Measurements from ENCODE around the gene ZNF362. TPM values are rescaled to one million over a fixed set of nuclear protein-coding genes. Genes with fewer than 3 reads are reported as not detected.

Gene ZNF362
- total and polyA plus RNA-seq, 4 donors = 2.3 to 6.3 (median 5.4) TPM

- Histone ChIP-seq H3K4me1 (ENCODE audit: control insufficient read depth in 4 of 4, insufficient read depth in 4 of 4, low read length in 3 of 4) (peaks cover 0 to 6% (median 3%) of the 10 kb centered on the region in 4 donors), H3K9me3 (ENCODE audit: control insufficient read depth in 4 of 4, low read length in 3 of 4) (no peaks in the 10 kb centered on the region), H3K27ac (ENCODE audit: low read depth in 1 of 2, low read length in 2 of 2) (no peak overlapping the region), H3K9ac (ENCODE audit: low read depth in 1 of 2, low read length in 2 of 2) (no peak overlapping the region), H3K27me3 (ENCODE audit: control insufficient read depth in 4 of 4, insufficient read depth in 4 of 4, low read length in 3 of 4) (no peaks in the 10 kb centered on the region), H3K4me3 (ENCODE audit: low read depth in 1 of 3, low read length in 3 of 3) (no peak overlapping the region), H3K36me3 (ENCODE audit: control insufficient read depth in 4 of 4, insufficient read depth in 3 of 4, low read depth in 1 of 4, low read length in 3 of 4) (no peaks in the 10 kb centered on the region)
- 90% methylated on average over 8 of the region's 8 CpGs for WGBS
- no peak for DNase-seq (ENCODE audit: low spot score)
- TF ChIP-seq MAX (IDR thresholded peaks at IDR 0.05) = no peak
- TF ChIP-seq JUND (IDR thresholded peaks at IDR 0.05) = no peak
- TF ChIP-seq GABPA (IDR thresholded peaks at IDR 0.05 in 1 of 2, conservative IDR thresholded peaks at IDR 0.05 in 1 of 2) = no peak
- TF ChIP-seq SP1 (IDR thresholded peaks at IDR 0.05) = no peak
- TF ChIP-seq RAD21 (IDR thresholded peaks at IDR 0.05) = no peak
- TF ChIP-seq CTCF (IDR thresholded peaks at IDR 0.05; ENCODE audit: low read depth, low read length, missing input control) = no peak
- no peak for TF ChIP-seq HNF4A (conservative IDR thresholded peaks at IDR 0.05)
- no peak for TF ChIP-seq HNF4G (IDR thresholded peaks at IDR 0.05)
- TF ChIP-seq FOXA1 (IDR thresholded peaks at IDR 0.05) = no peak
- no peak for TF ChIP-seq REST (IDR thresholded peaks at IDR 0.05)
- TF ChIP-seq FOXA2 (IDR thresholded peaks at IDR 0.05) = no peak
- TF ChIP-seq TAF1 (conservative IDR thresholded peaks at IDR 0.05) = no peak
- no peak for TF ChIP-seq YY1 (IDR thresholded peaks at IDR 0.05)
- no peak for TF ChIP-seq ZBTB33 (IDR thresholded peaks at IDR 0.05)
- TF ChIP-seq RXRA (IDR thresholded peaks at IDR 0.05) = no peak
- no peak for TF ChIP-seq ATF3 (IDR thresholded peaks at IDR 0.05)
- TF ChIP-seq EGR1 (IDR thresholded peaks at IDR 0.05; ENCODE audit: low read depth in 2 of 2) = no peak
- TF ChIP-seq NR2F2 (IDR thresholded peaks at IDR 0.05) = no peak
Observed at GRCh38 chr1:33310702-33311101, 54.4 kb downstream of the ZNF362 start.

All from liver (tissue), 9 donors.